GM18870 (cell line): ENCODE data around the gene PLEKHM1.

Source experiments
- ATAC-seq: cut with Tn5 transposase; IDR thresholded peaks from one replicate; pipeline ENCODE4 v1.9.1; 2021; ENCODE audit warnings: moderate library complexity; ENCODE audit not compliant: unreplicated experiment

PLEKHM1 gene

GRCh38 chr17:45427181-45427835 lies 63.2 kb downstream of the PLEKHM1 start:
- no peak for ATAC-seq

GRCh38 chr17:45426561-45426960 lies 64.0 kb downstream of the PLEKHM1 start:
- no peak for ATAC-seq

- ATAC-seq = no peak
Measured at GRCh38 chr17:45425984-45426413, 64.5 kb downstream of the PLEKHM1 start.

- ATAC-seq = no peak
Measured at GRCh38 chr17:45425125-45425983, 65.2 kb downstream of the PLEKHM1 start.

GRCh38 chr17:45424769-45425124 lies 65.8 kb downstream of the PLEKHM1 start:
- ATAC-seq = no peak

- ATAC-seq = no peak
Measured at GRCh38 chr17:45423975-45424335, 66.6 kb downstream of the PLEKHM1 start.

- no peak for ATAC-seq
Measured at GRCh38 chr17:45423304-45423974, 67.1 kb downstream of the PLEKHM1 start.

- ATAC-seq = no peak
Measured at GRCh38 chr17:45414990-45415881, 75.3 kb downstream of the PLEKHM1 start.

GRCh38 chr17:45413498-45413923 lies 77.0 kb downstream of the PLEKHM1 start:
- no peak for ATAC-seq

GRCh38 chr17:45411348-45412105 lies 79.0 kb downstream of the PLEKHM1 start:
- ATAC-seq = no peak

GRCh38 chr17:45410144-45411091 lies 80.1 kb downstream of the PLEKHM1 start:
- no peak for ATAC-seq

- ATAC-seq = no peak
Measured at GRCh38 chr17:45409659-45410076, 80.9 kb downstream of the PLEKHM1 start.

- no peak for ATAC-seq
Measured at GRCh38 chr17:45408611-45409421, 81.7 kb downstream of the PLEKHM1 start.

- no peak for ATAC-seq
Measured at GRCh38 chr17:45406107-45406506, 84.4 kb downstream of the PLEKHM1 start.

- ATAC-seq = no peak
Measured at GRCh38 chr17:45405250-45406086, 85.1 kb downstream of the PLEKHM1 start.

- no peak for ATAC-seq
Measured at GRCh38 chr17:45404870-45405249, 85.7 kb downstream of the PLEKHM1 start.

- ATAC-seq = no peak
Measured at GRCh38 chr17:45403906-45404490, 86.5 kb downstream of the PLEKHM1 start.
